ENCODE results near the gene MICU1.
"Not testable (repeated sequence)": the region's sequence is repeated elsewhere in the genome, so short reads cannot be mapped to it uniquely, and the experiment has no call there.

MICU1 gene

GRCh38 chr10:72429931-72430330 lies 195.9 kb downstream of the MICU1 start:
- DNase-seq: no peak

- no peak for DNase-seq
Measured at GRCh38 chr10:72426986-72427385, 198.9 kb downstream of the MICU1 start.

GRCh38 chr10:72425133-72425532 lies 200.7 kb downstream of the MICU1 start:
- no peak for DNase-seq

GRCh38 chr10:72424561-72424960 lies 201.3 kb downstream of the MICU1 start:
- DNase-seq: no peak

- no peak for DNase-seq
Measured at GRCh38 chr10:72423426-72423825, 202.5 kb downstream of the MICU1 start.

- no peak for DNase-seq
Measured at GRCh38 chr10:72421885-72422540, 203.9 kb downstream of the MICU1 start.

- no peak for DNase-seq
Measured at GRCh38 chr10:72419241-72419640, 206.6 kb downstream of the MICU1 start.

- no peak for DNase-seq
Measured at GRCh38 chr10:72418679-72419078, 207.2 kb downstream of the MICU1 start.

GRCh38 chr10:72417971-72418370 lies 207.9 kb downstream of the MICU1 start:
- DNase-seq: no peak

- no peak for DNase-seq
Measured at GRCh38 chr10:72416661-72417060, 209.2 kb downstream of the MICU1 start.

- no peak for DNase-seq
Measured at GRCh38 chr10:72414642-72415041, 211.2 kb downstream of the MICU1 start.

GRCh38 chr10:72409167-72409566 lies 216.7 kb downstream of the MICU1 start:
- DNase-seq: no peak

GRCh38 chr10:72407927-72408600 lies 217.8 kb downstream of the MICU1 start:
- DNase-seq: no peak

- no peak for DNase-seq
Measured at GRCh38 chr10:72407471-72407870, 218.4 kb downstream of the MICU1 start.

GRCh38 chr10:72395581-72395980 lies 230.3 kb downstream of the MICU1 start:
- DNase-seq: not testable (repeated sequence)

- no peak for DNase-seq
Measured at GRCh38 chr10:72392571-72392970, 233.3 kb downstream of the MICU1 start.

GRCh38 chr10:72390764-72391163 lies 235.1 kb downstream of the MICU1 start:
- DNase-seq: no peak

- DNase-seq: no peak
Measured at GRCh38 chr10:72389716-72390115, 236.2 kb downstream of the MICU1 start.

GRCh38 chr10:72389014-72389413 lies 236.9 kb downstream of the MICU1 start:
- no peak for DNase-seq

GRCh38 chr10:72388062-72388461 lies 237.8 kb downstream of the MICU1 start:
- no peak for DNase-seq

GRCh38 chr10:72386916-72387586 lies 238.8 kb downstream of the MICU1 start:
- no peak for DNase-seq

GRCh38 chr10:72385724-72386123 lies 240.2 kb downstream of the MICU1 start:
- no peak for DNase-seq

GRCh38 chr10:72384982-72385381 lies 240.9 kb downstream of the MICU1 start:
- DNase-seq: not testable (repeated sequence)

GRCh38 chr10:72379776-72380175 lies 246.1 kb downstream of the MICU1 start:
- DNase-seq: no peak
